ENCODE data around the gene LRPPRC. TPM values are rescaled to one million over a fixed set of nuclear protein-coding genes. Genes with fewer than 3 reads are reported as not detected.

LRPPRC gene
- total and polyA plus RNA-seq, 4 experiments from 2014 or later: 41.0 to 65.3 (median 52.7) TPM

GRCh38 chr2:43984533-43984932 lies 11.3 kb downstream of the LRPPRC start:
- H3K27ac Mint-ChIP-seq: no peak overlapping the region
- no peak overlapping the region for H3K27ac ChIP-seq (ENCODE audit: low read depth, low read length)
- no peaks in the 10 kb centered on the region for H3K9me3 Mint-ChIP-seq

GRCh38 chr2:43980902-43981301 lies 14.9 kb downstream of the LRPPRC start:
- intact Hi-C loops (cut with micrococcal nuclease): no loop called here
- Histone ChIP-seq H3K4me1 (ENCODE audit: insufficient read depth, low read length) (peaks cover 6% of the 10 kb centered on the region), H3K36me3 (ENCODE audit: insufficient read depth, low read length) (peaks cover 32% of the 10 kb centered on the region), H3K27me3 (ENCODE audit: insufficient read depth, low read length) (no peaks in the 10 kb centered on the region), H3K4me3 (ENCODE audit: low read length in 2 of 2) (no peak overlapping the region), H3K27ac (ENCODE audit: low read depth, low read length) (no peak overlapping the region), H3K9me3 (ENCODE audit: control insufficient read depth in 1 of 2, low read length in 2 of 2) (no peaks in the 10 kb centered on the region)
- Mint-ChIP-seq H3K4me1 (peaks cover 9 to 19% (median 16%) of the 10 kb centered on the region in 4 donors), H3K27me3 (no peaks in the 10 kb centered on the region), H3K27ac (no peak overlapping the region), H3K4me3 (no peak overlapping the region), H3K36me3 (peaks cover 27 to 45% of the 10 kb centered on the region in 2 donors), H3K9me3 (no peaks in the 10 kb centered on the region)
- ChIA-PET CTCF (ENCODE audit: partially characterized antibody) (no interaction called here), POLR2A (ENCODE audit: partially characterized antibody) (no interaction called here)
- DNase-seq: no peak

More at GRCh38 chr2:43984533-43984932, 11.3 kb downstream of the LRPPRC start:
- intact Hi-C loops (cut with micrococcal nuclease): no loop called here
- POLR2A ChIA-PET (ENCODE audit: partially characterized antibody): no interaction called here
- H3K9me3 ChIP-seq (ENCODE audit: control insufficient read depth in 1 of 2, low read length in 2 of 2): no peaks in the 10 kb centered on the region
- peaks cover 6% of the 10 kb centered on the region for H3K4me1 ChIP-seq (ENCODE audit: insufficient read depth, low read length)
- Mint-ChIP-seq H3K4me1 (peaks cover 15 to 34% (median 24%) of the 10 kb centered on the region in 4 donors), H3K27me3 (no peaks in the 10 kb centered on the region), H3K4me3 (no peak overlapping the region), H3K36me3 (peaks cover 27 to 40% of the 10 kb centered on the region in 2 donors)
- DNase-seq: no peak
- CTCF ChIA-PET (ENCODE audit: partially characterized antibody): no interaction called here
- no peak overlapping the region for H3K4me3 ChIP-seq (ENCODE audit: low read length in 2 of 2)
- H3K36me3 ChIP-seq (ENCODE audit: insufficient read depth, low read length): peaks cover 18% of the 10 kb centered on the region
- no peaks in the 10 kb centered on the region for H3K27me3 ChIP-seq (ENCODE audit: insufficient read depth, low read length)

- POLR2A ChIA-PET (ENCODE audit: partially characterized antibody): no interaction called here
- H3K27ac Mint-ChIP-seq: peak overlapping the region in 2 of 7 donors; percentile 51 to 68
- CTCF ChIA-PET (ENCODE audit: partially characterized antibody): no interaction called here
- no peaks in the 10 kb centered on the region for H3K27me3 ChIP-seq (ENCODE audit: insufficient read depth, low read length)
- no peak overlapping the region for H3K27ac ChIP-seq (ENCODE audit: low read depth, low read length)
- no peaks in the 10 kb centered on the region for H3K9me3 Mint-ChIP-seq
- no peak for DNase-seq
- H3K27me3 Mint-ChIP-seq: no peaks in the 10 kb centered on the region
- H3K4me1 Mint-ChIP-seq: peaks cover 0 to 7% (median under 1%) of the 10 kb centered on the region in 4 donors
- no peaks in the 10 kb centered on the region for H3K9me3 ChIP-seq (ENCODE audit: control insufficient read depth in 1 of 2, low read length in 2 of 2)
- H3K4me3 Mint-ChIP-seq: no peak overlapping the region
- no peak overlapping the region for H3K4me3 ChIP-seq (ENCODE audit: low read length in 2 of 2)
- peaks cover 46 to 61% of the 10 kb centered on the region in 2 donors for H3K36me3 Mint-ChIP-seq
- H3K4me1 ChIP-seq (ENCODE audit: insufficient read depth, low read length): no peaks in the 10 kb centered on the region
- intact Hi-C loops (cut with micrococcal nuclease): loop anchor here (5.0 kb wide), 1 partner anchor 36 kb away; no protein-coding TSS in a partner anchor
- H3K36me3 ChIP-seq (ENCODE audit: insufficient read depth, low read length): peaks cover 44% of the 10 kb centered on the region
Observed at GRCh38 chr2:43977677-43978375, 18.0 kb downstream of the LRPPRC start.

- CTCF ChIA-PET (ENCODE audit: partially characterized antibody): no interaction called here
- intact Hi-C loops (cut with micrococcal nuclease): no loop called here
Observed at GRCh38 chr2:43960921-43961320, 34.9 kb downstream of the LRPPRC start.

GRCh38 chr2:43958397-43959275 lies 37.2 kb downstream of the LRPPRC start:
- H3K27me3 ChIP-seq (ENCODE audit: insufficient read depth, low read length): no peaks in the 10 kb centered on the region
- peaks cover 29% of the 10 kb centered on the region for H3K36me3 ChIP-seq (ENCODE audit: insufficient read depth, low read length)
- no peaks in the 10 kb centered on the region for H3K9me3 ChIP-seq (ENCODE audit: control insufficient read depth in 1 of 2, low read length in 2 of 2)
- H3K4me1 ChIP-seq (ENCODE audit: insufficient read depth, low read length): no peaks in the 10 kb centered on the region
- no peak overlapping the region for H3K27ac ChIP-seq (ENCODE audit: low read depth, low read length)
- no peak for DNase-seq
- intact Hi-C loops (cut with micrococcal nuclease): no loop called here
- ChIA-PET CTCF (ENCODE audit: partially characterized antibody) (no interaction called here), POLR2A (ENCODE audit: partially characterized antibody) (no interaction called here)
- Mint-ChIP-seq H3K27ac (peak overlapping the region in 2 of 7 donors; percentile 19 to 29), H3K9me3 (no peaks in the 10 kb centered on the region), H3K27me3 (no peaks in the 10 kb centered on the region), H3K4me3 (no peak overlapping the region), H3K4me1 (peaks cover 0 to 4% (median 0%) of the 10 kb centered on the region in 4 donors), H3K36me3 (peaks cover 42 to 68% of the 10 kb centered on the region in 2 donors)
- H3K4me3 ChIP-seq (ENCODE audit: low read length in 2 of 2): no peak overlapping the region

More at GRCh38 chr2:43960921-43961320, 34.9 kb downstream of the LRPPRC start:
- Histone ChIP-seq H3K27me3 (ENCODE audit: insufficient read depth, low read length) (no peaks in the 10 kb centered on the region), H3K4me1 (ENCODE audit: insufficient read depth, low read length) (no peaks in the 10 kb centered on the region), H3K4me3 (ENCODE audit: low read length in 2 of 2) (no peak overlapping the region), H3K9me3 (ENCODE audit: control insufficient read depth in 1 of 2, low read length in 2 of 2) (no peaks in the 10 kb centered on the region), H3K27ac (ENCODE audit: low read depth, low read length) (no peak overlapping the region), H3K36me3 (ENCODE audit: insufficient read depth, low read length) (peaks cover 21% of the 10 kb centered on the region)
- Mint-ChIP-seq H3K4me1 (peaks cover 0 to 3% (median under 1%) of the 10 kb centered on the region in 4 donors), H3K27ac (no peak overlapping the region), H3K9me3 (no peaks in the 10 kb centered on the region), H3K27me3 (no peaks in the 10 kb centered on the region), H3K36me3 (peaks cover 41 to 65% of the 10 kb centered on the region in 2 donors), H3K4me3 (no peak overlapping the region)
- POLR2A ChIA-PET (ENCODE audit: partially characterized antibody): no interaction called here
- no peak for DNase-seq

GRCh38 chr2:43950383-43951008 lies 45.3 kb downstream of the LRPPRC start:
- Histone ChIP-seq H3K36me3 (ENCODE audit: insufficient read depth, low read length) (peaks cover 42% of the 10 kb centered on the region), H3K27me3 (ENCODE audit: insufficient read depth, low read length) (no peaks in the 10 kb centered on the region), H3K27ac (ENCODE audit: low read depth, low read length) (no peak overlapping the region), H3K9me3 (ENCODE audit: control insufficient read depth in 1 of 2, low read length in 2 of 2) (no peaks in the 10 kb centered on the region), H3K4me1 (ENCODE audit: insufficient read depth, low read length) (no peaks in the 10 kb centered on the region), H3K4me3 (ENCODE audit: low read length in 2 of 2) (no peak overlapping the region)
- peak overlapping the region in 1 of 7 donors; percentile 65 for H3K27ac Mint-ChIP-seq
- peaks cover 69 to 75% of the 10 kb centered on the region in 2 donors for H3K36me3 Mint-ChIP-seq
- CTCF ChIA-PET (ENCODE audit: partially characterized antibody): interaction anchor here (0.9 to 2.0 kb wide), 3 partner anchors 10 to 1006 kb away, joined by 3 to 6 read pairs (median 4); no protein-coding TSS in a partner anchor
- intact Hi-C loops (cut with micrococcal nuclease): loop anchor here (5.0 kb wide), 1 partner anchor 1007 kb away; no protein-coding TSS in a partner anchor
- DNase-seq: peak in 4 of 5 donors; percentile 11 to 30 (median 24)
- no peaks in the 10 kb centered on the region for H3K9me3 Mint-ChIP-seq
- H3K4me3 Mint-ChIP-seq: no peak overlapping the region
- H3K27me3 Mint-ChIP-seq: no peaks in the 10 kb centered on the region
- H3K4me1 Mint-ChIP-seq: peaks cover 0 to 2% (median 0%) of the 10 kb centered on the region in 4 donors
- POLR2A ChIA-PET (ENCODE audit: partially characterized antibody): no interaction called here

- DNase-seq: no peak
- Histone ChIP-seq H3K4me3 (ENCODE audit: low read length in 2 of 2) (no peak overlapping the region), H3K27me3 (ENCODE audit: insufficient read depth, low read length) (no peaks in the 10 kb centered on the region), H3K9me3 (ENCODE audit: control insufficient read depth in 1 of 2, low read length in 2 of 2) (no peaks in the 10 kb centered on the region), H3K27ac (ENCODE audit: low read depth, low read length) (no peak overlapping the region), H3K4me1 (ENCODE audit: insufficient read depth, low read length) (no peaks in the 10 kb centered on the region), H3K36me3 (ENCODE audit: insufficient read depth, low read length) (peaks cover 46% of the 10 kb centered on the region)
- ChIA-PET CTCF (ENCODE audit: partially characterized antibody) (no interaction called here), POLR2A (ENCODE audit: partially characterized antibody) (no interaction called here)
- no peaks in the 10 kb centered on the region for H3K27me3 Mint-ChIP-seq
- H3K27ac Mint-ChIP-seq: no peak overlapping the region
- no peak overlapping the region for H3K4me3 Mint-ChIP-seq
- H3K4me1 Mint-ChIP-seq: no peaks in the 10 kb centered on the region
- H3K9me3 Mint-ChIP-seq: no peaks in the 10 kb centered on the region
- intact Hi-C loops (cut with micrococcal nuclease): no loop called here
- H3K36me3 Mint-ChIP-seq: peaks cover 68 to 80% of the 10 kb centered on the region in 2 donors
Observed at GRCh38 chr2:43948370-43948769, 47.4 kb downstream of the LRPPRC start.

All from CD4-positive, alpha-beta memory T cell (primary cell).